ENCODE results near the gene HNF1A. TPM values are rescaled to one million over a fixed set of nuclear protein-coding genes. Genes with fewer than 3 reads are reported as not detected.

HNF1A gene
- total and polyA plus RNA-seq, 2 of the 13 experiments (the other 11 are each of a cell fraction or from before 2014, with no cell fraction given), result 13.4 to 34.7 TPM

GRCh38 chr12:120991965-120992364, 13.6 kb downstream of the HNF1A start:
- no peak overlapping the region for H3K4me3 ChIP-seq (replicated peaks in 1 of 3; ENCODE audit: insufficient read depth in 1 of 3, low read depth in 2 of 3, low read length in 3 of 3)
- intact Hi-C loops (cut with micrococcal nuclease; ENCODE audit: unreplicated experiment) (no loop called here), in situ Hi-C loops (cut with HindIII; ENCODE audit: extremely low pct_ligation_motif_present, low pct_unique_long_range_greater_than_20kb) (no loop called here)
- no peak overlapping the region for H2AFZ ChIP-seq (ENCODE audit: low read length)
- peaks cover 53 to 79% of the 10 kb centered on the region in 2 experiments for H3K36me3 ChIP-seq (replicated peaks in 1 of 2; ENCODE audit: control insufficient read depth in 1 of 2, insufficient read depth in 2 of 2, low read length in 2 of 2)
- no peaks in the 10 kb centered on the region for H3K9me3 ChIP-seq (ENCODE audit: low read length)
- H3K79me2 ChIP-seq (ENCODE audit: insufficient read depth, low read length), result no peaks in the 10 kb centered on the region
- FAIRE-seq (no peak), ATAC-seq (no peak), DNase-seq (ENCODE audit: low spot score) (no peak)
- 0 out of 2 replicates have a peak, but pooled peaks have one; percentile 38 for TF ChIP-seq RBFOX2 (IDR thresholded peaks at IDR 0.05; ENCODE audit: low read depth, low read length)
- peak; percentile 97 for TF ChIP-seq ZNF329 (CRISPR knock-in tag; IDR thresholded peaks at IDR 0.05; ENCODE audit: low read depth)
- TF ChIP-seq NR2F1 (CRISPR knock-in tag; IDR thresholded peaks at IDR 0.05), result no peak
- no peaks in the 10 kb centered on the region for H4K20me1 ChIP-seq (ENCODE audit: insufficient read depth, low read length)
- POLR2A ChIA-PET, result interaction anchor here (3.0 to 5.5 kb wide), 2 partner anchors 8 to 12 kb away, joined by 15 to 56 read pairs; partner anchors contain the start of gene HNF1A
- 0 out of 2 replicates have a peak, but pooled peaks cover 8% of the 10 kb centered on the region for H3K4me1 ChIP-seq (ENCODE audit: insufficient read depth, low read length)
- CTCF ChIA-PET (ENCODE audit: low intra/inter-chr PET ratio, low total read pairs), result no interaction called here
- H3K9ac ChIP-seq (ENCODE audit: insufficient read depth, low read depth, low read length), result no peak overlapping the region
- H3K27ac ChIP-seq (ENCODE audit: extremely low read length, insufficient read depth, low read length), result no peak overlapping the region
- BruUV-seq (replicated peaks), result no TSS peak
- H3K27me3 ChIP-seq (ENCODE audit: control insufficient read depth in 1 of 2, insufficient read depth in 2 of 2, low read length in 2 of 2), result no peaks in the 10 kb centered on the region
- no peak overlapping the region for H3K4me2 ChIP-seq (ENCODE audit: low read depth, low read length)

GRCh38 chr12:120992989-120993388, 14.6 kb downstream of the HNF1A start:
- no peak for DNase-seq (ENCODE audit: low spot score)
- CTCF ChIA-PET (ENCODE audit: low intra/inter-chr PET ratio, low total read pairs), result no interaction called here
- Histone ChIP-seq H3K9me3 (ENCODE audit: low read length) (no peaks in the 10 kb centered on the region), H3K27me3 (ENCODE audit: control insufficient read depth in 1 of 2, insufficient read depth in 2 of 2, low read length in 2 of 2) (no peaks in the 10 kb centered on the region), H3K27ac (ENCODE audit: extremely low read length, insufficient read depth, low read length) (no peak overlapping the region), H3K79me2 (ENCODE audit: insufficient read depth, low read length) (no peaks in the 10 kb centered on the region), H4K20me1 (ENCODE audit: insufficient read depth, low read length) (no peaks in the 10 kb centered on the region), H3K9ac (ENCODE audit: insufficient read depth, low read depth, low read length) (no peak overlapping the region), H3K4me2 (ENCODE audit: low read depth, low read length) (no peak overlapping the region), H3K4me1 (ENCODE audit: insufficient read depth, low read length) (0 out of 2 replicates have a peak, but pooled peaks cover 8% of the 10 kb centered on the region), H3K36me3 (replicated peaks in 1 of 2; ENCODE audit: control insufficient read depth in 1 of 2, insufficient read depth in 2 of 2, low read length in 2 of 2) (peaks cover 55 to 89% of the 10 kb centered on the region in 2 experiments), H3K4me3 (replicated peaks in 1 of 3; ENCODE audit: insufficient read depth in 1 of 3, low read depth in 2 of 3, low read length in 3 of 3) (no peak overlapping the region), H2AFZ (ENCODE audit: low read length) (no peak overlapping the region)
- in situ Hi-C loops (cut with HindIII; ENCODE audit: extremely low pct_ligation_motif_present, low pct_unique_long_range_greater_than_20kb) (no loop called here), intact Hi-C loops (cut with micrococcal nuclease; ENCODE audit: unreplicated experiment) (no loop called here)
- TF ChIP-seq NCOR1 (IDR thresholded peaks at IDR 0.05; ENCODE audit: borderline replicate concordance, low read length) (no peak), ZNF629 (CRISPR knock-in tag; conservative IDR thresholded peaks at IDR 0.05) (peak; percentile 83), TCF12 (IDR thresholded peaks at IDR 0.05) (no peak), TCF12 (CRISPR knock-in tag; IDR thresholded peaks at IDR 0.05) (no peak), NCOA2 (CRISPR knock-in tag; IDR thresholded peaks at IDR 0.05) (no peak), ZNF512B (CRISPR knock-in tag; IDR thresholded peaks at IDR 0.05; ENCODE audit: borderline replicate concordance) (no peak)
- no peak for ATAC-seq
- POLR2A ChIA-PET, result interaction anchor here (0.6 to 5.5 kb wide), 6 partner anchors 9 to 48 kb away, joined by 3 to 56 read pairs (median 9); partner anchors contain the start of gene HNF1A
- FAIRE-seq, result no peak
- WGBS (ENCODE audit: low lambda C conversion rate), result 100% methylated on average over 1 of the region's 1 CpG
- BruUV-seq (replicated peaks), result no TSS peak

Data from HepG2 (cell line).